SIG-M5 treated with dmso at 0.1 percent for 504 hours (cell line): ENCODE measurements around the gene BLVRA.
"Not testable (repeated sequence)": the region's sequence is repeated elsewhere in the genome, so short reads cannot be mapped to it uniquely, and the experiment has no call there.

ENCODE experiments used
- DNase-seq: peaks from one replicate; lab custom pipeline; 2025; ENCODE audit not compliant: unreplicated experiment; lab: John Stamatoyannopoulos, UW

BLVRA gene

GRCh38 chr7:43799605-43800004 lies 41.1 kb downstream of the BLVRA start:
- DNase-seq = peak; percentile 40

GRCh38 chr7:43803865-43804264 lies 45.4 kb downstream of the BLVRA start:
- no peak for DNase-seq

- DNase-seq = no peak
Observed at GRCh38 chr7:43808410-43808809, 49.9 kb downstream of the BLVRA start.

GRCh38 chr7:43810195-43810941 lies 51.9 kb downstream of the BLVRA start:
- DNase-seq = peak; percentile 10

GRCh38 chr7:43815373-43815772 lies 56.9 kb downstream of the BLVRA start:
- DNase-seq = no peak

- not testable (repeated sequence) for DNase-seq
Observed at GRCh38 chr7:43816046-43816797, 57.7 kb downstream of the BLVRA start.

- not testable (repeated sequence) for DNase-seq
Observed at GRCh38 chr7:43823425-43823824, 64.9 kb downstream of the BLVRA start.

- DNase-seq = no peak
Observed at GRCh38 chr7:43823941-43824340, 65.5 kb downstream of the BLVRA start.

GRCh38 chr7:43824513-43824912 lies 66.0 kb downstream of the BLVRA start:
- DNase-seq = not testable (repeated sequence)

- no peak for DNase-seq
Observed at GRCh38 chr7:43824963-43825362, 66.5 kb downstream of the BLVRA start.

GRCh38 chr7:43825391-43825808 lies 66.9 kb downstream of the BLVRA start:
- no peak for DNase-seq

- DNase-seq = not testable (repeated sequence)
Observed at GRCh38 chr7:43830917-43831316, 72.4 kb downstream of the BLVRA start.

- DNase-seq = no peak
Observed at GRCh38 chr7:43834463-43835251, 76.2 kb downstream of the BLVRA start.

GRCh38 chr7:43838201-43838658 lies 79.8 kb downstream of the BLVRA start:
- DNase-seq = no peak

- no peak for DNase-seq
Observed at GRCh38 chr7:43843296-43843695, 84.8 kb downstream of the BLVRA start.

- no peak for DNase-seq
Observed at GRCh38 chr7:43844257-43844656, 85.8 kb downstream of the BLVRA start.

GRCh38 chr7:43844662-43845061 lies 86.2 kb downstream of the BLVRA start:
- no peak for DNase-seq

- DNase-seq = no peak
Observed at GRCh38 chr7:43847496-43847895, 89.0 kb downstream of the BLVRA start.

GRCh38 chr7:43849047-43849446 lies 90.6 kb downstream of the BLVRA start:
- no peak for DNase-seq

GRCh38 chr7:43850348-43851116 lies 92.1 kb downstream of the BLVRA start:
- DNase-seq = no peak

- DNase-seq = no peak
Observed at GRCh38 chr7:43851805-43852204, 93.3 kb downstream of the BLVRA start.
